Breast epithelium (tissue), 4 donors: ENCODE measurements around the gene ZNF205. TPM values are rescaled to one million over a fixed set of nuclear protein-coding genes. Genes with fewer than 3 reads are reported as not detected.
"Not testable (repeated sequence)": the region's sequence is repeated elsewhere in the genome, so short reads cannot be mapped to it uniquely, and the experiment has no call there.

ENCODE experiments used
- DNase-seq, 2 donors: peaks; one replicate each; pipeline ENCODE4 v3.0.0-alpha.2; 2019; ENCODE audit warnings: low spot score in 2 of 2
- H3K27ac ChIP-seq, 2 donors: fragments of 200-600 bp; sonication (generic) in 1 of 2; one replicate each; pipeline ENCODE4 v1.5.1; 2016 to 2019; ENCODE audit warnings: mild to moderate bottlenecking in 1 of 2
- H3K27me3 ChIP-seq, 2 donors: fragments of 200-600 bp; sonication (generic) in 1 of 2; one replicate each; pipeline versions ENCODE4 v1.5.1 to v1.6.0; 2017 to 2019; ENCODE audit warnings: control low read depth in 1 of 2, mild to moderate bottlenecking in 1 of 2
- H3K36me3 ChIP-seq: fragments of 200-600 bp; one replicate; pipeline ENCODE4 v1.5.1; 2019
- H3K4me1 ChIP-seq, 2 donors: fragments of 200-600 bp; sonication (generic); one replicate each; pipeline ENCODE4 v1.5.1; 2016 to 2019; ENCODE audit warnings: control low read depth in 1 of 2
- H3K4me3 ChIP-seq, 3 donors: fragments of 200-600 bp; sonication (generic); 1 replicate in 2 of 3; 2 replicates in 1 of 3; pipeline ENCODE4 v1.5.1; 2016 to 2019; ENCODE audit warnings: mild to moderate bottlenecking in 3 of 3, moderate library complexity in 2 of 3
- H3K9me3 ChIP-seq, 2 donors: fragments of 200-600 bp; sonication (generic) in 1 of 2; one replicate each; pipeline ENCODE4 v1.5.1; 2016 to 2019; ENCODE audit warnings: control low read depth in 1 of 2
- POLR2A ChIP-seq: fragments of 450-650 bp; IDR thresholded peaks from one replicate; pipeline ENCODE4 v1.6.1; 2016; ENCODE audit warnings: antibody characterized with exemption, mild to moderate bottlenecking, moderate library complexity
- POLR2AphosphoS5 ChIP-seq, 3 donors: sonication (generic); formaldehyde crosslinking; IDR thresholded peaks; one replicate each; pipeline ENCODE4 v1.6.1; 2017; ENCODE audit warnings: antibody characterized with exemption in 3 of 3
- intact Hi-C: fragments of 100-400 bp; cut with DNase I; formaldehyde crosslinking; loops from one replicate; pipeline ENCODE4 v1.15.1; 2023; ENCODE audit warnings: low total_unique reads
- total RNA-seq, 3 donors: library from RNA; depleted of rRNA; stranded (reverse); fragments of >200 nt; gene quantifications; one replicate each; pipeline ENCODE4 v1.1.0, GENCODE V29; 2016
- TF ChIP-seq, protein P1 (sequence below), 3 donors: fragments of 450-650 bp; IDR thresholded peaks; one replicate each; pipeline ENCODE4 v1.5.1; 2016 to 2017; ENCODE audit warnings: antibody characterized with exemption in 3 of 3, mild to moderate bottlenecking in 3 of 3, moderate library complexity in 3 of 3

The ZNF205 gene
- total RNA-seq, 3 donors from 2014 or later, result 12.5 to 18.9 (median 13.4) TPM

DNA sequence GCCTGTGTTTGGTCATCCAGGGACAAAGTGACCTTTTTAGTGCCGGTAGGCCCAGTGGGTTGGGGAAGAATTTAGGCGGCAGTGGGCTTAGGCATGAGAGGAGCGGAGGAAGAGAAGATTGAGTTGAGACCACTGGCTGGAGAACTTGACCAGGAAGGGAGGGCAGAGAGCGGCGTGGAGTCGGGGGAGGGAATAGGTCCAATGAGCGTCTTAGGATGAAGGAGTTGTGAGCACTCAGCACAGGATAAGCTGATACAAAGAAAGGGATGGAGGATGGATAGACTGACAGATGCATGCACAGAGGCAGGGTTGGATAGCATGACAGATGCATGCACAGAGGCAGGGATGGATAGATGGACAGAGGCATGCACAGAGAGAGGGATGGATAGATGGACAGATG is 38.9 kb upstream of the ZNF205 start:
- TF ChIP-seq POLR2AphosphoS5 (IDR thresholded peaks at IDR 0.05) (no peak), POLR2A (no peak)
- TF ChIP-seq, protein P1, sequence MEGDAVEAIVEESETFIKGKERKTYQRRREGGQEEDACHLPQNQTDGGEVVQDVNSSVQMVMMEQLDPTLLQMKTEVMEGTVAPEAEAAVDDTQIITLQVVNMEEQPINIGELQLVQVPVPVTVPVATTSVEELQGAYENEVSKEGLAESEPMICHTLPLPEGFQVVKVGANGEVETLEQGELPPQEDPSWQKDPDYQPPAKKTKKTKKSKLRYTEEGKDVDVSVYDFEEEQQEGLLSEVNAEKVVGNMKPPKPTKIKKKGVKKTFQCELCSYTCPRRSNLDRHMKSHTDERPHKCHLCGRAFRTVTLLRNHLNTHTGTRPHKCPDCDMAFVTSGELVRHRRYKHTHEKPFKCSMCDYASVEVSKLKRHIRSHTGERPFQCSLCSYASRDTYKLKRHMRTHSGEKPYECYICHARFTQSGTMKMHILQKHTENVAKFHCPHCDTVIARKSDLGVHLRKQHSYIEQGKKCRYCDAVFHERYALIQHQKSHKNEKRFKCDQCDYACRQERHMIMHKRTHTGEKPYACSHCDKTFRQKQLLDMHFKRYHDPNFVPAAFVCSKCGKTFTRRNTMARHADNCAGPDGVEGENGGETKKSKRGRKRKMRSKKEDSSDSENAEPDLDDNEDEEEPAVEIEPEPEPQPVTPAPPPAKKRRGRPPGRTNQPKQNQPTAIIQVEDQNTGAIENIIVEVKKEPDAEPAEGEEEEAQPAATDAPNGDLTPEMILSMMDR (IDR thresholded peaks at IDR 0.05), result no peak
- H3K4me1 ChIP-seq, result no peaks in the 10 kb centered on the region
- no peaks in the 10 kb centered on the region for H3K9me3 ChIP-seq
- H3K4me3 ChIP-seq, result no peak overlapping the region
- H3K27me3 ChIP-seq, result no peaks in the 10 kb centered on the region
- H3K36me3 ChIP-seq, result no peaks in the 10 kb centered on the region
- no peak overlapping the region for H3K27ac ChIP-seq
- intact Hi-C loops, result no loop called here
- no peak for DNase-seq

DNA sequence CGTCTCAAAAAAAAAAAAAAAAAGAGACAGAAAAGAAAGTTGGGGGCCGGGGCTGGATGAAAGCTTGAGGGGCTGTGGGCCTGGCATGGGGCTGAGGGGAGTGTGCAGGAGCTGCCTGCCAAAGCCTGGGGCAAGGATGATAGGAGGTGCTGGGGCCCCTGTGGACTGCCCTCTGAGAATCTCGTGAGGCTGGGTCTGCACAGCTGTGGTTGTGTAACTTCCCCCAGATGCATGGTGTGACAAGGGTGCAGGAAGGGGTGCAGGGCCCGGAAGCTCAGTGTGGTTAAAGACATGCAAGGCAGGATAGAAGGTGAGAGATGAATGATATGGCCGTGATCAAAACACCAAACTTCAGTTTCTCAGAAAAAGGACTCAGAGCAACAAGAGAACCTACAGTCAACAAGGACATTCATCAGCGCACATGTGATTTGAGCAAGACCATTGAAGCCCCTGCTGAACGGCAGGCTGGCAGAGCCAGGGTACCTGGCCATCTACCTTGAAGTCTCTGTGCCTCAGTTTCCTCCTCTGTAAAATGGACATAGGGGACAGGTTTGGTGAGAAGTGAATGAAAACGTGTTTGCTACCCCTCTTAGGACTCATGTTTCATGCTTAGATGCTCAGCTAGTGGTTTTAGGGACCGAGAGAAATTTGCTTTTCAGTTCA is 37.4 kb upstream of the ZNF205 start:
- Histone ChIP-seq H3K4me1 (no peaks in the 10 kb centered on the region), H3K9me3 (no peaks in the 10 kb centered on the region), H3K36me3 (no peaks in the 10 kb centered on the region), H3K27ac (no peak overlapping the region), H3K4me3 (no peak overlapping the region), H3K27me3 (no peaks in the 10 kb centered on the region)
- DNase-seq, result no peak
- intact Hi-C loops, result no loop called here
- TF ChIP-seq POLR2A (no peak), POLR2AphosphoS5 (IDR thresholded peaks at IDR 0.05) (no peak)
- TF ChIP-seq, protein P1 (IDR thresholded peaks at IDR 0.05), result no peak

- DNase-seq, result no peak
Observed at GRCh38 chr16:3075523-3075915, 36.9 kb upstream of the ZNF205 start.

GRCh38 chr16:3075946-3076345 is 36.4 kb upstream of the ZNF205 start:
- H3K36me3 ChIP-seq, intact Hi-C loops, H3K4me1 ChIP-seq, DNase-seq, H3K27ac ChIP-seq, H3K9me3 ChIP-seq, H3K4me3 ChIP-seq, H3K27me3 ChIP-seq: not testable (repeated sequence)

More at GRCh38 chr16:3075523-3075915, 36.9 kb upstream of the ZNF205 start:
- Histone ChIP-seq H3K9me3 (no peaks in the 10 kb centered on the region), H3K36me3 (no peaks in the 10 kb centered on the region), H3K27me3 (no peaks in the 10 kb centered on the region), H3K4me3 (no peak overlapping the region), H3K27ac (no peak overlapping the region), H3K4me1 (no peaks in the 10 kb centered on the region)
- TF ChIP-seq POLR2AphosphoS5 (IDR thresholded peaks at IDR 0.05), result no peak
- no peak for TF ChIP-seq POLR2A
- TF ChIP-seq, protein P1 (IDR thresholded peaks at IDR 0.05), result no peak
- intact Hi-C loops, result no loop called here

GRCh38 chr16:3076577-3076976 is 35.8 kb upstream of the ZNF205 start:
- intact Hi-C loops, result no loop called here
- Histone ChIP-seq H3K27ac (no peak overlapping the region), H3K4me3 (no peak overlapping the region), H3K4me1 (no peaks in the 10 kb centered on the region), H3K9me3 (no peaks in the 10 kb centered on the region), H3K27me3 (no peaks in the 10 kb centered on the region), H3K36me3 (no peaks in the 10 kb centered on the region)
- TF ChIP-seq POLR2AphosphoS5 (IDR thresholded peaks at IDR 0.05) (no peak), POLR2A (no peak)
- TF ChIP-seq, protein P1 (IDR thresholded peaks at IDR 0.05), result no peak
- DNase-seq, result no peak
